ENCODE results near the gene DGLUCY.

Gene DGLUCY

DNA sequence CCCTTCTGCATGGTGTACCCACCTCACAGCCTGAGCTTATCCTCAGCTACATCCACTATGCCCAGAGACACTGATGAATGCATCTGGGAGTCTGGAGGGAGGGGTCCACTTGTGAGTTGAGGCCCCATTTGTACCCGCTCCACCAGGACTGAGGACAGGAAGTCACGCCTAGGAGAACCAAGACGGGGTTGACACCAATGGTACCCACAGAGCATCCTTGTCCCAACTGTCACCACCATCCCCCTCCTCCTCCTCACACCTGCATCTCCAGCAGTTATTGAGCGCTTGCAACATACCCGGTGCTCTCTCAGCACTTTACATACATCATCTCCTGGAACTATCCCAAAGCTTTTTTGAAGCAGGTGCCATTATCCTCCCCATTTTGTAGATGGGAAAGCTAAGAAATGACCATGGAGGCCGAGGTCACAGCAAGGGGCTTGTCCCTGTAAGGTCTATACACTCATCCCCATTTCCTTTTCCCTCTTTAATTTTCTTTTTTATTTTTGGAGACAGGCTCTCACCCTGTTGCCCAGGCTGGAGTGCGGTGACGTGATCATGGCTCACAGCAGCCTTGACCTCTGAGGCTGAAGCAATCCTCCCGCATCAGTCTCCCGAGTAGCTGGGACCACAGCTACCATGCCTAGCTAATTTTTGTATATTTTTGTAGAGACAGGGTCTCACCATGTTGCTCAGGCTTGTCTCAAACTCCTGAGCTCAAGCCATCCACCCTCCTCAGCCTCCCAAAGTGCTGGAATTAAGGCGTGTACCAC is 31.7 kb downstream of the DGLUCY start:
- H3K27ac ChIP-seq (ENCODE audit: extremely low read depth, low read depth, low read length): no peak overlapping the region
- H3K4me1 ChIP-seq (ENCODE audit: control insufficient read depth, insufficient read depth, low read length): peaks cover 5% of the 10 kb centered on the region; the same call in 1 of the 2 replicates
- CTCF ChIA-PET: interaction anchor here (0.7 kb wide), 1 partner anchor 58 kb away, joined by 3 read pairs; no protein-coding TSS in a partner anchor
- POLR2A ChIA-PET: no interaction called here
- H3K9me3 ChIP-seq (ENCODE audit: control insufficient read depth, insufficient read depth, low read depth, low read length): no peaks in the 10 kb centered on the region
- H3K4me3 ChIP-seq (ENCODE audit: low read depth, low read length): no peak overlapping the region
- peaks cover 6 to 23% of the 10 kb centered on the region in 2 experiments; a peak in 2 of 3 replicates for H3K36me3 ChIP-seq (ENCODE audit: control insufficient read depth in 2 of 2, insufficient read depth in 1 of 2, low read length in 2 of 2)
- TF ChIP-seq ZNF785 (tag by site-specific recombination; IDR thresholded peaks at IDR 0.05): no peak
- TF ChIP-seq ZNF114 (tag by site-specific recombination; IDR thresholded peaks at IDR 0.05): no peak
- no peak for TF ChIP-seq ZNF140 (tag by site-specific recombination; IDR thresholded peaks at IDR 0.05)
- TF ChIP-seq ZNF266 (tag by site-specific recombination; IDR thresholded peaks at IDR 0.05; ENCODE audit: low read depth): no peak
- TF ChIP-seq, protein P1, sequence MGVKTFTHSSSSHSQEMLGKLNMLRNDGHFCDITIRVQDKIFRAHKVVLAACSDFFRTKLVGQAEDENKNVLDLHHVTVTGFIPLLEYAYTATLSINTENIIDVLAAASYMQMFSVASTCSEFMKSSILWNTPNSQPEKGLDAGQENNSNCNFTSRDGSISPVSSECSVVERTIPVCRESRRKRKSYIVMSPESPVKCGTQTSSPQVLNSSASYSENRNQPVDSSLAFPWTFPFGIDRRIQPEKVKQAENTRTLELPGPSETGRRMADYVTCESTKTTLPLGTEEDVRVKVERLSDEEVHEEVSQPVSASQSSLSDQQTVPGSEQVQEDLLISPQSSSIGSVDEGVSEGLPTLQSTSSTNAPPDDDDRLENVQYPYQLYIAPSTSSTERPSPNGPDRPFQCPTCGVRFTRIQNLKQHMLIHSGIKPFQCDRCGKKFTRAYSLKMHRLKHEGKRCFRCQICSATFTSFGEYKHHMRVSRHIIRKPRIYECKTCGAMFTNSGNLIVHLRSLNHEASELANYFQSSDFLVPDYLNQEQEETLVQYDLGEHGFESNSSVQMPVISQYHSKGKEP (tag by site-specific recombination; IDR thresholded peaks at IDR 0.05): no peak
- TF ChIP-seq ZNF610 (tag by site-specific recombination; IDR thresholded peaks at IDR 0.05; ENCODE audit: borderline replicate concordance): no peak
- TF ChIP-seq HOXD13 (CRISPR knock-in tag; IDR thresholded peaks at IDR 0.05; ENCODE audit: borderline replicate concordance): no peak
- no peak for TF ChIP-seq ZNF416 (tag by site-specific recombination; IDR thresholded peaks at IDR 0.05)

DNA sequence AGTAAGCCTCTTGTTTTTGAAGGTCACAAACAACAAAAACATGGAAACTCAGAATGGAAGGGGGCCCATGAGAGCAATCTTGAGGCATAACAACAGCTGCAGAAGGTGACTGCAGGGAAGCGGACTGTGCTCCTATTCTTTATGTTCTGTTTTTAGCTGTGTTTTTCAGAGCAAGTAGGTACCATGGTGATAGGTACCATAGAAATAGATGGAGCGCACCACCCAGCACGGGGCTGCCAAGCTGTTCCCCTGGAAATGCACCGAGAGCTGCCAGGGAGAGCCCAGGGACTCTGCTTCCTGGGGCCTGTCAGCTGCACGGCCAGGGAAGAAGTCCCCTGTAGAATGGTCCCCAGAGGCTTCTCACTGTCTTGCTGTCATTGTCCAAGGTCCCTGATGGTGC is 32.8 kb downstream of the DGLUCY start:
- Histone ChIP-seq H3K36me3 (ENCODE audit: control insufficient read depth in 2 of 2, insufficient read depth in 1 of 2, low read length in 2 of 2) (peaks cover 6 to 23% of the 10 kb centered on the region in 2 experiments; a peak in 2 of 3 replicates), H3K4me1 (ENCODE audit: control insufficient read depth, insufficient read depth, low read length) (peaks cover 5% of the 10 kb centered on the region; the same call in 1 of the 2 replicates), H3K27ac (ENCODE audit: extremely low read depth, low read depth, low read length) (no peak overlapping the region), H3K9me3 (ENCODE audit: control insufficient read depth, insufficient read depth, low read depth, low read length) (no peaks in the 10 kb centered on the region), H3K4me3 (ENCODE audit: low read depth, low read length) (no peak overlapping the region)
- ChIA-PET POLR2A (no interaction called here), CTCF (interaction anchor here (0.6 to 2.1 kb wide), 4 partner anchors 7 to 237 kb away, joined by 3 to 7 read pairs (median 3); no protein-coding TSS in a partner anchor)
- TF ChIP-seq ZNF626 (tag by site-specific recombination; IDR thresholded peaks at IDR 0.05): no peak
- no peak for TF ChIP-seq OVOL3 (tag by site-specific recombination; IDR thresholded peaks at IDR 0.05)
- TF ChIP-seq, protein P2, sequence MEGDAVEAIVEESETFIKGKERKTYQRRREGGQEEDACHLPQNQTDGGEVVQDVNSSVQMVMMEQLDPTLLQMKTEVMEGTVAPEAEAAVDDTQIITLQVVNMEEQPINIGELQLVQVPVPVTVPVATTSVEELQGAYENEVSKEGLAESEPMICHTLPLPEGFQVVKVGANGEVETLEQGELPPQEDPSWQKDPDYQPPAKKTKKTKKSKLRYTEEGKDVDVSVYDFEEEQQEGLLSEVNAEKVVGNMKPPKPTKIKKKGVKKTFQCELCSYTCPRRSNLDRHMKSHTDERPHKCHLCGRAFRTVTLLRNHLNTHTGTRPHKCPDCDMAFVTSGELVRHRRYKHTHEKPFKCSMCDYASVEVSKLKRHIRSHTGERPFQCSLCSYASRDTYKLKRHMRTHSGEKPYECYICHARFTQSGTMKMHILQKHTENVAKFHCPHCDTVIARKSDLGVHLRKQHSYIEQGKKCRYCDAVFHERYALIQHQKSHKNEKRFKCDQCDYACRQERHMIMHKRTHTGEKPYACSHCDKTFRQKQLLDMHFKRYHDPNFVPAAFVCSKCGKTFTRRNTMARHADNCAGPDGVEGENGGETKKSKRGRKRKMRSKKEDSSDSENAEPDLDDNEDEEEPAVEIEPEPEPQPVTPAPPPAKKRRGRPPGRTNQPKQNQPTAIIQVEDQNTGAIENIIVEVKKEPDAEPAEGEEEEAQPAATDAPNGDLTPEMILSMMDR (tag by site-specific recombination; IDR thresholded peaks at IDR 0.05): no peak
- no peak for TF ChIP-seq ZNF266 (tag by site-specific recombination; IDR thresholded peaks at IDR 0.05; ENCODE audit: low read depth)
- no peak for TF ChIP-seq ZNF843 (tag by site-specific recombination; IDR thresholded peaks at IDR 0.05)
- no peak for TF ChIP-seq OSR2 (tag by site-specific recombination; IDR thresholded peaks at IDR 0.05)
- TF ChIP-seq GLI4 (tag by site-specific recombination; IDR thresholded peaks at IDR 0.05): no peak
- TF ChIP-seq ZNF677 (tag by site-specific recombination; IDR thresholded peaks at IDR 0.05): no peak
- TF ChIP-seq, protein P3, sequence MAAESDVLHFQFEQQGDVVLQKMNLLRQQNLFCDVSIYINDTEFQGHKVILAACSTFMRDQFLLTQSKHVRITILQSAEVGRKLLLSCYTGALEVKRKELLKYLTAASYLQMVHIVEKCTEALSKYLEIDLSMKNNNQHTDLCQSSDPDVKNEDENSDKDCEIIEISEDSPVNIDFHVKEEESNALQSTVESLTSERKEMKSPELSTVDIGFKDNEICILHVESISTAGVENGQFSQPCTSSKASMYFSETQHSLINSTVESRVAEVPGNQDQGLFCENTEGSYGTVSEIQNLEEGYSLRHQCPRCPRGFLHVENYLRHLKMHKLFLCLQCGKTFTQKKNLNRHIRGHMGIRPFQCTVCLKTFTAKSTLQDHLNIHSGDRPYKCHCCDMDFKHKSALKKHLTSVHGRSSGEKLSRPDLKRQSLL (tag by site-specific recombination; IDR thresholded peaks at IDR 0.05): no peak
- TF ChIP-seq ZNF555 (tag by site-specific recombination; conservative IDR thresholded peaks at IDR 0.05): no peak
- no peak for TF ChIP-seq KLF10 (tag by site-specific recombination; IDR thresholded peaks at IDR 0.05)
